Measurements from ENCODE around the gene NPC1. TPM values are rescaled to one million over a fixed set of nuclear protein-coding genes. Genes with fewer than 3 reads are reported as not detected.
A peak's percentile ranks its signal among the peaks of the same experiment; 100 is the strongest.

The NPC1 gene
- total and polyA plus RNA-seq, 2 donors: 12.5 to 19.8 TPM

DNA sequence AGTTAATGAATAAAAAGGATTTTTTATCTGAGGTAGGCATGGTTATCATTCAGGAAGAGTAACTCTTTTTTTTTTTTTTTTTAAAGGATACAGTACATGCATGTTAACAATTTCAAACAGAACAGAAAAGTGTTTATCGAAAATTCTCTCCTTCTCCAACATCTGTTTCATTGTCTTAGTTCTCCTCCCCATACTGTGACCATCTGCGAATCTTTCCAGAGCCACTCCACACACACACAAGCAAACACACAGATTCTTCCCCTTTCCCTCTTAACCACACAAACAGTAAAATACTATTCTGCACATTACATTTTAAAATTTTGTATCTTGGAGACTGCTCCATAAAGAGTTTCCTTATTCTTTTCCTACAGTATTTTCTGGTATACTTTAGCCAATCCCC lies 38.0 kb downstream of the NPC1 start:
- no peak for DNase-seq (ENCODE audit: low read depth in 6 of 9, low spot score in 9 of 9)
- Histone ChIP-seq H3K4me3 (ENCODE audit: low read length in 2 of 2) (no peak overlapping the region), H3K9me3 (ENCODE audit: control insufficient read depth in 2 of 2, insufficient read depth in 1 of 2, low read length in 1 of 2) (no peaks in the 10 kb centered on the region), H3K27ac (ENCODE audit: low read depth in 1 of 2, low read length in 1 of 2) (no peak overlapping the region), H3K27me3 (ENCODE audit: control insufficient read depth in 2 of 2, insufficient read depth in 1 of 2, low read length in 1 of 2) (no peaks in the 10 kb centered on the region), H3K36me3 (ENCODE audit: control insufficient read depth in 2 of 2, insufficient read depth in 2 of 2, low read length in 1 of 2) (peaks cover 44 to 76% of the 10 kb centered on the region in 2 donors), H3K4me1 (ENCODE audit: control insufficient read depth in 2 of 2, insufficient read depth in 2 of 2, low read length in 2 of 2) (no peaks in the 10 kb centered on the region)
- WGBS: 90% methylated on average over 2 of the region's 2 CpGs

DNA sequence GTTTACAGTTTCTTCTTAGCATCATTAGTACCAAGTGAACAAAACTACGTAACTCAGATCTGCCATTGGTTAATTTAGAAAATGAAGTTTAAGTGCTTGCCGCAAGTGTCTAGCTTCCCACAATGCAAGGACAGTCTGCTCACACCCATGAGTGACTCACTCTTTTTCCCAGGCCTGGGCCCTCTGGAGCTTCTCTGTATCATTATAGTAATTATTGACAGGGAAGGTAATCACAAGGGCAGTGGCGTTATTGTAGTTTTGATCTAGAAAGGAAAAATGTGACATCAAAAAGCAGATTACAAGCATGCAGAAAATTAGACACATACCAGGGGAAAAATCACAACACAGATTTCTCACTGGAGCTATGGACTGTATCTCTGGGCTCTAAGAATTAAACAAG lies 38.5 kb downstream of the NPC1 start:
- H3K4me1 ChIP-seq (ENCODE audit: control insufficient read depth in 2 of 2, insufficient read depth in 2 of 2, low read length in 2 of 2): peaks cover 0 to 1% of the 10 kb centered on the region in 2 donors
- peaks cover 42 to 75% of the 10 kb centered on the region in 2 donors for H3K36me3 ChIP-seq (ENCODE audit: control insufficient read depth in 2 of 2, insufficient read depth in 2 of 2, low read length in 1 of 2)
- H3K27me3 ChIP-seq (ENCODE audit: control insufficient read depth in 2 of 2, insufficient read depth in 1 of 2, low read length in 1 of 2): no peaks in the 10 kb centered on the region
- 65% methylated on average over 3 of the region's 3 CpGs for whole genome bisulfite sequencing
- H3K27ac ChIP-seq (ENCODE audit: low read depth in 1 of 2, low read length in 1 of 2): no peak overlapping the region
- H3K9me3 ChIP-seq (ENCODE audit: control insufficient read depth in 2 of 2, insufficient read depth in 1 of 2, low read length in 1 of 2): no peaks in the 10 kb centered on the region
- DNase-seq (ENCODE audit: low read depth in 6 of 9, low spot score in 9 of 9): no peak
- H3K4me3 ChIP-seq (ENCODE audit: low read length in 2 of 2): no peak overlapping the region

DNA sequence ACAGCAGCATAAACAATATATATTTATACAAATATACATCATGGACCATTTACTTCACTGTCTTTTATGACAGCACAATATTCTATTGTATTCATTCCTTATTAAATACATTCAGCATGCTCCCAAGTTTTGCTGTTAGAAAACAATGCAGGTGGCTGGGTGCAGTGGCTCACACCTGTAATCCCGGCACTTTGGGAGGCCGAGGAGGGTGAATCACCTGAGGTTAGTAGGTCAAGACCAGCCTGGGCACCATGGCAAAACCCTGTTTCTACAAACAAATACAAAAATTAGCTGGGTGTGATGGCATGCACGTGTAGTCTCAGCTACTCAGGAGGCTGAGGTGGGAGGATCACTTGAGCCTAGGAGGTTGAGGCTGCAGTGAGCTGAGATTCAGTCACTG lies 39.0 kb downstream of the NPC1 start:
- DNase-seq (ENCODE audit: low read depth in 6 of 9, low spot score in 9 of 9): no peak

DNA sequence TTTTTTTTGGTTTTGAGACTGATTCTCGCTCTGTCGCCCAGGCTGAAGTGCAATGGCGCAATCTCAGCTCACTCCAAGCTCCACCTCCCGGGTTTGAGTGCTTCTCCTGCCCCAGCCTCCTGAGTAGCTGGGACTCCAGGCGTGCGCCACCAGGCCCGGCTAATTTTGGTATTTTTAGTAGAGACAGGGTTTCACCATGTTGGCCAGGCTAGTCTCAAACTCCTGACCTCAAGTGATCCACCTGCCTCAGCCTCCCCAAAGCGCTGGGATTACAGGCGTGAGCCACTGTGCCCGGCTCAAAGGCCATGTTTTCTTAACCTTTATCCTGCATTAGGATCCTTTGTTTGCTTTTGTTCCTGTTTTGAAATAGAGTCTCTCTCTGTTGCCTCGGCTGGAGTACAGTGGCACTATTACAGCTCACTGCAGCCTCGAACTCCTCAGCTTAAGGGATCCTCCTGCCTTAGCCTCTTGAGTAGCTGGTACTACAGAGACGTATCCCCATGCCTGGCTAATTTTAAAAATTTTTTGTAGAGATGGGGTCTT lies 41.0 kb downstream of the NPC1 start:
- Histone ChIP-seq H3K27me3 (ENCODE audit: control insufficient read depth in 2 of 2, insufficient read depth in 1 of 2, low read length in 1 of 2) (no peaks in the 10 kb centered on the region), H3K4me1 (ENCODE audit: control insufficient read depth in 2 of 2, insufficient read depth in 2 of 2, low read length in 2 of 2) (peaks cover 10 to 25% of the 10 kb centered on the region in 2 donors), H3K27ac (ENCODE audit: low read depth in 1 of 2, low read length in 1 of 2) (no peak overlapping the region), H3K36me3 (ENCODE audit: control insufficient read depth in 2 of 2, insufficient read depth in 2 of 2, low read length in 1 of 2) (peaks cover 31 to 64% of the 10 kb centered on the region in 2 donors), H3K4me3 (ENCODE audit: low read length in 2 of 2) (no peak overlapping the region), H3K9me3 (ENCODE audit: control insufficient read depth in 2 of 2, insufficient read depth in 1 of 2, low read length in 1 of 2) (no peaks in the 10 kb centered on the region)
- no peak for DNase-seq (ENCODE audit: low read depth in 6 of 9, low spot score in 9 of 9)
- WGBS: 98% methylated on average over 13 of the region's 13 CpGs

More for the DNA sequence above, 39.0 kb downstream of the NPC1 start:
- Histone ChIP-seq H3K4me3 (ENCODE audit: low read length in 2 of 2) (no peak overlapping the region), H3K9me3 (ENCODE audit: control insufficient read depth in 2 of 2, insufficient read depth in 1 of 2, low read length in 1 of 2) (no peaks in the 10 kb centered on the region), H3K4me1 (ENCODE audit: control insufficient read depth in 2 of 2, insufficient read depth in 2 of 2, low read length in 2 of 2) (peaks cover under 1 to 7% of the 10 kb centered on the region in 2 donors), H3K27ac (ENCODE audit: low read depth in 1 of 2, low read length in 1 of 2) (no peak overlapping the region), H3K27me3 (ENCODE audit: control insufficient read depth in 2 of 2, insufficient read depth in 1 of 2, low read length in 1 of 2) (no peaks in the 10 kb centered on the region), H3K36me3 (ENCODE audit: control insufficient read depth in 2 of 2, insufficient read depth in 2 of 2, low read length in 1 of 2) (peaks cover 42 to 75% of the 10 kb centered on the region in 2 donors)
- 96% methylated on average over 3 of the region's 3 CpGs for WGBS

DNA sequence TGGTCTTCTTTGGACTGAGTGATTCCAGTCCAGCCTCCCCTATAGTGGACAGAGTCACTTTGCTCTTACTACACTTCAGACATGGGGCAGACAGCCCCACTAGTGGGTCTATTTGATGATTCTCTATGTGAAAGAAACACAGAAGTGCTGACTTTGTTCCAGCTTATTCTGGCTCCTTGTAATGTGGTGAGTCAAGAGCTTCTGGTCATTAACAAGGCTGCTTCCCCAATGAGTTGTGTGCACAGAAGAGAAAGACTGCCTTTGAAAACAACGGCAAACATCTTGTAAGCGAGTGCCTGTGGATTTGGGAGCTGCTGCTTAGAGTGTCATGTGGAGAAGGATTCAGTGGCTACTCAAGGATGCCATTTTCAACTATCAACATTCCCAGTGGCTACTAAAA lies 43.8 kb downstream of the NPC1 start:
- Histone ChIP-seq H3K9me3 (ENCODE audit: control insufficient read depth in 2 of 2, insufficient read depth in 1 of 2, low read length in 1 of 2) (no peaks in the 10 kb centered on the region), H3K27ac (ENCODE audit: low read depth in 1 of 2, low read length in 1 of 2) (no peak overlapping the region), H3K4me1 (ENCODE audit: control insufficient read depth in 2 of 2, insufficient read depth in 2 of 2, low read length in 2 of 2) (peaks cover 10 to 34% of the 10 kb centered on the region in 2 donors), H3K36me3 (ENCODE audit: control insufficient read depth in 2 of 2, insufficient read depth in 2 of 2, low read length in 1 of 2) (peaks cover 47 to 75% of the 10 kb centered on the region in 2 donors), H3K27me3 (ENCODE audit: control insufficient read depth in 2 of 2, insufficient read depth in 1 of 2, low read length in 1 of 2) (no peaks in the 10 kb centered on the region), H3K4me3 (ENCODE audit: low read length in 2 of 2) (no peak overlapping the region)
- over 99% methylated on average over 2 of the region's 2 CpGs for WGBS
- peak in 1 of 9 donors; percentile 10 for DNase-seq (ENCODE audit: low read depth in 6 of 9, low spot score in 9 of 9)

DNA sequence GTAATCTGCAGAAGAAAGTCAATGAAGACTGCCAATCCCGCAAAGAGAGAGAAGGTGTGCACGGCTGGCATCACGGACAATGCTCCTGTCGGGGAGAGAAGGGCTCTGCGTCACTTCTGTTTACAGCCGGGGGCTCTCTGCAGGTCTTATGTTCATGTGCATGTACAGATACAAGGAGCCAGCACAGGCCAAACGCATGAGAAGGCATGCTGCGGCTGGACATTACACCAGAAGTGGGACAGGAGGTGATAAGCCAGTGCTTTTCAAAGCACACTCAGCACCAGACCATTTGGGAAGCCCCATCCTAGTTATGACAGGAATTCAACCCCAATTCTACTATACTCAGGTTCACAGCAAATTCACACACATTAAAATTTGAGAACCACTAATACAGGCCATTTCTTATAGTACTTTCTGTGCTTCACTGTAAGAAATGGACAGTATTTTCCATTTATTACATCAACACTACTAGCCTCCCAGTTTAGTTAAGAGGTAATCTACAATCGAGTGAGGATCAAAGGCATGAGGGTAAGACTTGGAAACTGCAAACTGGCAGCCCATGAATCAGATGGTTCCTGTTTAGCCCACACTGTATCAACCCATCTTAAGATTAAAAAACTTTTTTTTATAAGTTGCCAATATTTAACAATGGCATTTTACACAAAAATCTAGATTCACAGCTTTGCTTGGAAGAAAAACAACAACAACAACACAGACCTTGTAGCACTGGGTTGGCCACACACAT lies 44.8 kb downstream of the NPC1 start:
- peak in 1 of 9 donors; percentile 29 for DNase-seq (ENCODE audit: low read depth in 6 of 9, low spot score in 9 of 9)
- peaks cover 52 to 75% of the 10 kb centered on the region in 2 donors for H3K36me3 ChIP-seq (ENCODE audit: control insufficient read depth in 2 of 2, insufficient read depth in 2 of 2, low read length in 1 of 2)
- peak overlapping the region in 1 of 2 donors; percentile 20 for H3K27ac ChIP-seq (ENCODE audit: low read depth in 1 of 2, low read length in 1 of 2)
- no peaks in the 10 kb centered on the region for H3K27me3 ChIP-seq (ENCODE audit: control insufficient read depth in 2 of 2, insufficient read depth in 1 of 2, low read length in 1 of 2)
- WGBS: 82% methylated on average over 9 of the region's 9 CpGs
- no peaks in the 10 kb centered on the region for H3K9me3 ChIP-seq (ENCODE audit: control insufficient read depth in 2 of 2, insufficient read depth in 1 of 2, low read length in 1 of 2)
- peaks cover 10 to 34% of the 10 kb centered on the region in 2 donors for H3K4me1 ChIP-seq (ENCODE audit: control insufficient read depth in 2 of 2, insufficient read depth in 2 of 2, low read length in 2 of 2)
- no peak overlapping the region for H3K4me3 ChIP-seq (ENCODE audit: low read length in 2 of 2)

DNA sequence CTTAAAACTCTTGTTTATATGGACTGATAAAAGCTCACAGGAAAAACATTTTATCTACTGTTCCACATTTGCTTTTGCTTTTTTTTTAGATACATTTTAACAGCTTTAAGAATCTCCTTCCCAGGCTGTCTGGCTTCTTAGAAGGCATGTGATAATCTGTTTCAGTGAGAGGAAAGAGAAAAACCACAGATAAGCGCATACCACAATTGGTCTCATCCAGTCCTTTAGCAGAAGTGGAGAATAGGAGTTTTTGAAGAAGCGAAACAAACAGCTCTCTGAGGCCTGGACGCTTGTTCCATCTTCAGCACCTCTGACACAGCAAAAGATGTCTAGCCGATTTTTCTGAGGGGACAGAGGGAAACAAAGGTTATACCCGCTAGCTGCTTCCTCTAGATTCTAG lies 45.4 kb downstream of the NPC1 start:
- H3K4me1 ChIP-seq (ENCODE audit: control insufficient read depth in 2 of 2, insufficient read depth in 2 of 2, low read length in 2 of 2): peaks cover 10 to 34% of the 10 kb centered on the region in 2 donors
- peak overlapping the region in 1 of 2 donors; percentile 20 for H3K27ac ChIP-seq (ENCODE audit: low read depth in 1 of 2, low read length in 1 of 2)
- 9% methylated on average over 5 of the region's 5 CpGs for WGBS
- no peaks in the 10 kb centered on the region for H3K27me3 ChIP-seq (ENCODE audit: control insufficient read depth in 2 of 2, insufficient read depth in 1 of 2, low read length in 1 of 2)
- peak in 6 of 9 donors; percentile 15 to 73 (median 37) for DNase-seq (ENCODE audit: low read depth in 6 of 9, low spot score in 9 of 9)
- H3K36me3 ChIP-seq (ENCODE audit: control insufficient read depth in 2 of 2, insufficient read depth in 2 of 2, low read length in 1 of 2): peaks cover 58 to 77% of the 10 kb centered on the region in 2 donors
- H3K9me3 ChIP-seq (ENCODE audit: control insufficient read depth in 2 of 2, insufficient read depth in 1 of 2, low read length in 1 of 2): no peaks in the 10 kb centered on the region
- H3K4me3 ChIP-seq (ENCODE audit: low read length in 2 of 2): no peak overlapping the region

DNA sequence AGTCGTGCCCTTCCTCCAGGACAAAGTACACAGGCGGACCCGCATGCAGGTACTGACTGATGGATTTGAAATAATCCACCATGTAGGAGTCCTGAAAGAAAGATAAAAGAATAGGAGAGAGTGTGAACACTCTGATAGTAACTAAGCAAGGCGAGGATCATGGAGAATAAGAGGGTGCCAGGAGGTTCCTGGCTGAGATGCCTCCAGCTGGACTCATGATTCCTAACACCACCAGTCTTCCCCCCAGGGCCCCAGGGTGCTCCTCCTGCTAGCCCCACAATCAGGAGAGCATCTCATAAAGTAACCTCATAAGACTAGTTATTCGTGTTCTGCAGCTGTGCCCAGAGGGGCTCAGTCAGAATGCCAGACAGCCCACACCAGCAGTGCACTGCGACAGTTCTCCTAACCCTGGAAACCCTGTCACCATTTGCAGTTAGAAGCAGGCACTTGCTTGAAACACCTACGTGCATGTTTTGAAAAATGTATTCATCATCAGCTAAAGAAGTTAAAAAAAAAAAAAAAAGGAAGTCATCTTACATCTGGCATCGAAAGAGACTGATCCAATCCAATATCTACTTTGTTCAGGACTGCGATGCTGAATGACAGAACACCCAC lies 46.3 kb downstream of the NPC1 start:
- H3K27ac ChIP-seq (ENCODE audit: low read depth in 1 of 2, low read length in 1 of 2): peak overlapping the region in 1 of 2 donors; percentile 20
- 53% methylated on average over 9 of the region's 9 CpGs for WGBS
- H3K4me3 ChIP-seq (ENCODE audit: low read length in 2 of 2): no peak overlapping the region
- H3K36me3 ChIP-seq (ENCODE audit: control insufficient read depth in 2 of 2, insufficient read depth in 2 of 2, low read length in 1 of 2): peaks cover 67 to 80% of the 10 kb centered on the region in 2 donors
- H3K27me3 ChIP-seq (ENCODE audit: control insufficient read depth in 2 of 2, insufficient read depth in 1 of 2, low read length in 1 of 2): no peaks in the 10 kb centered on the region
- peak in 1 of 9 donors; percentile 31 for DNase-seq (ENCODE audit: low read depth in 6 of 9, low spot score in 9 of 9)
- peaks cover 10 to 34% of the 10 kb centered on the region in 2 donors for H3K4me1 ChIP-seq (ENCODE audit: control insufficient read depth in 2 of 2, insufficient read depth in 2 of 2, low read length in 2 of 2)
- no peaks in the 10 kb centered on the region for H3K9me3 ChIP-seq (ENCODE audit: control insufficient read depth in 2 of 2, insufficient read depth in 1 of 2, low read length in 1 of 2)

DNA sequence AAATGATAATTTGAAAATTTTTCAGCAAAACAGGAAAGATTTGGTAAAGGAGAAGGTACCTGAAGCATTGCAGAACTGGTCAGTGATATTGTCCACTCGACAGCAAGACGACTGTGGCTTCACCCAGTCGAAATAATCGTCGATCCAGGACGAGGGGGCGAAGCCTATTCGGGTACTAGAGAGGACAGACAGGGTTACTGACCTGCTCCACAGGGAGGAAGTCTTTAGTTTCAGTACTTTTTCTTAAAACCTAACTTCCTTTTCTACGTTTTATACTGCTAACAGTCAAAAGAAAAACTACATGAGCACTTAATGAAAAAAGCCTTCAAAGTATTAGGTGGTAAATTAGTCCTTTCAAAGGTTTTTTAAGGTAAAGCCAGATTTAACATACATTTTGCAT lies 47.0 kb downstream of the NPC1 start:
- DNase-seq (ENCODE audit: low read depth in 6 of 9, low spot score in 9 of 9): no peak
- H3K9me3 ChIP-seq (ENCODE audit: control insufficient read depth in 2 of 2, insufficient read depth in 1 of 2, low read length in 1 of 2): no peaks in the 10 kb centered on the region
- no peak overlapping the region for H3K27ac ChIP-seq (ENCODE audit: low read depth in 1 of 2, low read length in 1 of 2)
- H3K4me1 ChIP-seq (ENCODE audit: control insufficient read depth in 2 of 2, insufficient read depth in 2 of 2, low read length in 2 of 2): peaks cover 10 to 34% of the 10 kb centered on the region in 2 donors
- H3K4me3 ChIP-seq (ENCODE audit: low read length in 2 of 2): no peak overlapping the region
- 76% methylated on average over 9 of the region's 9 CpGs for WGBS
- H3K36me3 ChIP-seq (ENCODE audit: control insufficient read depth in 2 of 2, insufficient read depth in 2 of 2, low read length in 1 of 2): peaks cover 72 to 82% of the 10 kb centered on the region in 2 donors
- no peaks in the 10 kb centered on the region for H3K27me3 ChIP-seq (ENCODE audit: control insufficient read depth in 2 of 2, insufficient read depth in 1 of 2, low read length in 1 of 2)

Data from thymus (tissue), 11 donors.